DND-41 (cell line): ENCODE results near the gene ITGAE.

Source experiments
- CTCF ChIP-seq: IDR thresholded peaks from 2 replicates; pipeline ENCODE4 v1.5.1; 2012; ENCODE audit warnings: borderline replicate concordance, low read length, moderate library complexity, mild to moderate bottlenecking; ENCODE audit not compliant: poor library complexity, severe bottlenecking; ENCODE audit errors: extremely low read depth
- EZH2 ChIP-seq: IDR thresholded peaks from 3 replicates; pipeline ENCODE4 v1.6.1; 2012; ENCODE audit warnings: borderline replicate concordance, low read depth, mild to moderate bottlenecking, moderate library complexity, low read length, inconsistent platforms; ENCODE audit not compliant: severe bottlenecking

DNA sequence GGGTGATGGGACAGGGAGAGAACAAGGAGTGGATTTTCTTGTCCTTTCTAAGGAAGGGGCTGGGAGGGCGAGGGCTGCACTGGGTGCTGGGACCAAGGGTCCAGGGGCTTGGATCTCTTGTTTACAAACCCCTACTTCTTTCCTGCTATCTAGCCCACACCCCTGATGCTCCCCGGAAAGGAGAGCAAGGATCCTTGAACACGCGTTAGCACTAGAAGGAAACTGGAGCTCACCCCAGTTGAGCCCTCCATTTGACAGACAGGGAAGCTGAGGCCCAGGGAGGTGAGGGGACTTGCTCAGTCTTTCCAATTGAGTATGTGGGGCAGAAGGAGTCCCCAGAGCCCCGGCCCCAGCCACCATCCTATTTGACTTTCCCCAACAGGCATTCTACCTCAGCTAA is 4.6 kb upstream of the ITGAE start:
- TF ChIP-seq CTCF, result no peak
- no peak for TF ChIP-seq EZH2
